Panc1 (cell line): ENCODE results near the gene SCEL. TPM values are rescaled to one million over a fixed set of nuclear protein-coding genes. Genes with fewer than 3 reads are reported as not detected.

Source experiments
- ATAC-seq: fragments of 200-7000 bp; cut with Tn5 transposase; 2 replicates; pipeline ENCODE4 v1.9.1; 2020; ENCODE audit warnings: mild to moderate bottlenecking, moderate library complexity
- BruUV-seq: library from RNA; stranded (reverse); fragments of 400-500 nt; replicated peaks from 2 replicates; lab custom pipeline; 2021; lab: Mats Ljungman, UMichigan
- CTCF ChIA-PET: fragments of 300-600 bp; sonication (Branson Sonifier 250); formaldehyde crosslinking; loops from one replicate; lab custom pipeline; 2022; ENCODE audit warnings: antibody characterized with exemption; lab: Charles Lee
- POLR2A ChIA-PET: fragments of 300-600 bp; sonication (Branson Sonifier 250); formaldehyde crosslinking; loops from one replicate; lab custom pipeline; 2022; ENCODE audit warnings: antibody characterized with exemption; lab: Charles Lee
- DNase-seq: peaks from one replicate; pipeline ENCODE4 v3.0.0-alpha.2; 2010; ENCODE audit warnings: low read depth, low spot score
- H3K27ac ChIP-seq: 2 replicates; pipeline ENCODE4 v1.5.1; 2011; ENCODE audit warnings: mild to moderate bottlenecking, low read length, inconsistent platforms
- H3K27me3 ChIP-seq: fragments of 200-500 bp; sonication (Bioruptor generic); 2 replicates; pipeline ENCODE4 v1.6.0; 2014; ENCODE audit warnings: low read length, inconsistent platforms; ENCODE audit not compliant: control insufficient read depth, insufficient read depth
- H3K36me3 ChIP-seq: fragments of 200-500 bp; sonication (Bioruptor generic); 2 replicates; pipeline ENCODE4 v1.5.1; 2014; ENCODE audit warnings: inconsistent platforms, mild to moderate bottlenecking, low read length, moderate library complexity; ENCODE audit not compliant: control insufficient read depth, insufficient read depth
- H3K4me1 ChIP-seq: 2 replicates; pipeline ENCODE4 v1.5.1; 2011; ENCODE audit warnings: inconsistent platforms, mild to moderate bottlenecking, low read length, moderate library complexity; ENCODE audit not compliant: control insufficient read depth, insufficient read depth
- H3K4me3 ChIP-seq, 2 experiments: 2 replicates each; pipeline ENCODE4 v1.5.1; 2011 to 2012; ENCODE audit warnings: low read depth in 2 of 2, low read length in 2 of 2, mild to moderate bottlenecking in 2 of 2, inconsistent platforms in 1 of 2, moderate library complexity in 1 of 2
- H3K9me3 ChIP-seq: fragments of 200-500 bp; sonication (Bioruptor generic); 2 replicates; pipeline ENCODE4 v1.5.1; 2014; ENCODE audit warnings: low read depth, mild to moderate bottlenecking, inconsistent platforms, low read length, moderate library complexity; ENCODE audit not compliant: control insufficient read depth, insufficient read depth
- POLR2AphosphoS5 ChIP-seq: IDR thresholded peaks from 2 replicates; pipeline ENCODE4 v1.6.1; 2012; ENCODE audit warnings: mild to moderate bottlenecking, low read depth, low read length, moderate library complexity
- SIN3A ChIP-seq: IDR thresholded peaks from 2 replicates; pipeline ENCODE4 v1.6.1; 2012; ENCODE audit warnings: low read depth, mild to moderate bottlenecking, low read length, moderate library complexity, borderline replicate concordance; ENCODE audit not compliant: insufficient read depth
- TCF7L2 ChIP-seq: IDR thresholded peaks from 2 replicates; pipeline ENCODE4 v1.6.1; 2011; ENCODE audit warnings: mild to moderate bottlenecking, low read depth, low read length, inconsistent platforms
- in situ Hi-C: cut with HindIII; loops from 2 replicates; pipeline ENCODE4 v1.10.0; 2016; ENCODE audit warnings: low sequenced_read_pairs, low pct_unique_long_range_greater_than_20kb
- intact Hi-C: fragments of 100-400 bp; cut with micrococcal nuclease; formaldehyde crosslinking; loops from one replicate; pipeline ENCODE4 v1.10.0; 2022; ENCODE audit not compliant: unreplicated experiment
- total RNA-seq: library from RNA; stranded (reverse); gene quantifications from one replicate; pipeline ENCODE4 v1.2.1, GENCODE V29; 2021; ENCODE audit not compliant: unreplicated experiment
- TF ChIP-seq, protein P1 (sequence below): fragments of 450-650 bp; IDR thresholded peaks from 2 replicates; pipeline ENCODE4 v1.5.1; 2017; ENCODE audit warnings: mild to moderate bottlenecking
- TF ChIP-seq, protein P2 (sequence below), 2 experiments: IDR thresholded peaks; 2 replicates each; pipeline ENCODE4 v1.6.1; 2011 to 2012; ENCODE audit warnings: low read depth in 2 of 2, control low read depth in 1 of 2, low read length in 1 of 2, mild to moderate bottlenecking in 1 of 2, moderate library complexity in 1 of 2; ENCODE audit not compliant: insufficient read depth in 1 of 2

Gene SCEL
- total RNA-seq, 1 experiment from 2014 or later = not detected

DNA sequence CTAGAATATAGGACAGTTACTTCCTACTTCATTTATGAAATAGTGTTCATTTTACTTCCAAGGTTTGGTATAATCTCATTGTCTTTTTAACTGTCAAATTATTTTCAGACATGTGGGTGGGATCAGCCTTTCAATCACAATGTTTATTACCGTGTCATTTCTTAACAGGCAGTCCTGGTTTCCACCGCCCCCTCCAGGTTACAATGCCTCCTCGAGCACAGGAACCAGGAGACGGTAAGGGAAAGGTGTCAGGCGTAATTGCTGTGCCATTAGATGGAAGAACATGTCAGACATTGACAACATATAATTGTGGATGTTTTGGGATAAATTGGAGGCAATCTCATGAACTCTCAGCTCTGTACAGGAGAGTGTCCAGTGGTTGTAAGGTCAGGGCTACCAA, 36.5 kb downstream of the SCEL start:
- Histone ChIP-seq H3K27me3 (no peaks in the 10 kb centered on the region; the same call in 1 of the 2 replicates), H3K4me1 (no peaks in the 10 kb centered on the region), H3K9me3 (no peaks in the 10 kb centered on the region), H3K36me3 (no peaks in the 10 kb centered on the region), H3K4me3 (no peak overlapping the region), H3K27ac (no peak overlapping the region)
- BruUV-seq = no TSS peak
- CTCF ChIA-PET = no interaction called here
- no peak for ATAC-seq
- POLR2A ChIA-PET = no interaction called here
- DNase-seq = no peak
- in situ Hi-C loops (no loop called here), intact Hi-C loops (no loop called here)
- TF ChIP-seq, protein P1, sequence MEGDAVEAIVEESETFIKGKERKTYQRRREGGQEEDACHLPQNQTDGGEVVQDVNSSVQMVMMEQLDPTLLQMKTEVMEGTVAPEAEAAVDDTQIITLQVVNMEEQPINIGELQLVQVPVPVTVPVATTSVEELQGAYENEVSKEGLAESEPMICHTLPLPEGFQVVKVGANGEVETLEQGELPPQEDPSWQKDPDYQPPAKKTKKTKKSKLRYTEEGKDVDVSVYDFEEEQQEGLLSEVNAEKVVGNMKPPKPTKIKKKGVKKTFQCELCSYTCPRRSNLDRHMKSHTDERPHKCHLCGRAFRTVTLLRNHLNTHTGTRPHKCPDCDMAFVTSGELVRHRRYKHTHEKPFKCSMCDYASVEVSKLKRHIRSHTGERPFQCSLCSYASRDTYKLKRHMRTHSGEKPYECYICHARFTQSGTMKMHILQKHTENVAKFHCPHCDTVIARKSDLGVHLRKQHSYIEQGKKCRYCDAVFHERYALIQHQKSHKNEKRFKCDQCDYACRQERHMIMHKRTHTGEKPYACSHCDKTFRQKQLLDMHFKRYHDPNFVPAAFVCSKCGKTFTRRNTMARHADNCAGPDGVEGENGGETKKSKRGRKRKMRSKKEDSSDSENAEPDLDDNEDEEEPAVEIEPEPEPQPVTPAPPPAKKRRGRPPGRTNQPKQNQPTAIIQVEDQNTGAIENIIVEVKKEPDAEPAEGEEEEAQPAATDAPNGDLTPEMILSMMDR = no peak
- TF ChIP-seq TCF7L2 (no peak), POLR2AphosphoS5 (no peak), SIN3A (no peak)
- TF ChIP-seq, protein P2, sequence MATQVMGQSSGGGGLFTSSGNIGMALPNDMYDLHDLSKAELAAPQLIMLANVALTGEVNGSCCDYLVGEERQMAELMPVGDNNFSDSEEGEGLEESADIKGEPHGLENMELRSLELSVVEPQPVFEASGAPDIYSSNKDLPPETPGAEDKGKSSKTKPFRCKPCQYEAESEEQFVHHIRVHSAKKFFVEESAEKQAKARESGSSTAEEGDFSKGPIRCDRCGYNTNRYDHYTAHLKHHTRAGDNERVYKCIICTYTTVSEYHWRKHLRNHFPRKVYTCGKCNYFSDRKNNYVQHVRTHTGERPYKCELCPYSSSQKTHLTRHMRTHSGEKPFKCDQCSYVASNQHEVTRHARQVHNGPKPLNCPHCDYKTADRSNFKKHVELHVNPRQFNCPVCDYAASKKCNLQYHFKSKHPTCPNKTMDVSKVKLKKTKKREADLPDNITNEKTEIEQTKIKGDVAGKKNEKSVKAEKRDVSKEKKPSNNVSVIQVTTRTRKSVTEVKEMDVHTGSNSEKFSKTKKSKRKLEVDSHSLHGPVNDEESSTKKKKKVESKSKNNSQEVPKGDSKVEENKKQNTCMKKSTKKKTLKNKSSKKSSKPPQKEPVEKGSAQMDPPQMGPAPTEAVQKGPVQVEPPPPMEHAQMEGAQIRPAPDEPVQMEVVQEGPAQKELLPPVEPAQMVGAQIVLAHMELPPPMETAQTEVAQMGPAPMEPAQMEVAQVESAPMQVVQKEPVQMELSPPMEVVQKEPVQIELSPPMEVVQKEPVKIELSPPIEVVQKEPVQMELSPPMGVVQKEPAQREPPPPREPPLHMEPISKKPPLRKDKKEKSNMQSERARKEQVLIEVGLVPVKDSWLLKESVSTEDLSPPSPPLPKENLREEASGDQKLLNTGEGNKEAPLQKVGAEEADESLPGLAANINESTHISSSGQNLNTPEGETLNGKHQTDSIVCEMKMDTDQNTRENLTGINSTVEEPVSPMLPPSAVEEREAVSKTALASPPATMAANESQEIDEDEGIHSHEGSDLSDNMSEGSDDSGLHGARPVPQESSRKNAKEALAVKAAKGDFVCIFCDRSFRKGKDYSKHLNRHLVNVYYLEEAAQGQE (IDR thresholded peaks at IDR 0.05; ENCODE audit: insufficient read depth in 1 of 2, low read depth in 2 of 2, low read length in 1 of 2) = no peak

DNA sequence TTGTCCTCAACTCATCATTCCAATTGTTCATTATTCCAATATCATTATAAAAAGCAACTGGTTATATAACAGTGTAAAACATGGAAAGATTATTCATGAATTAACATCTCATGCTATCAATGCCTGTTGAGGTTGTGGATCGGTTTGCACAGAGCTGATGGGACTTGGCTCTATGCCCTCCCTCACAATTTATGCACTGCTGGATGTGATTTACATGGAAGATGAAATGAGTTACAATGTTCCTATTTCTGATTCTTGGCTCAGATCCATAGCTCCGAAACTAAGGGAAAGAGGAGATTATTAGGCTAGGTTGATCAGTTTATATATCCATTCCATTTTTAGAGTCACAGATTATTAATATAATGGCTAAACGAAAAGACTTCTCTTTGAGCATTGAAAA, 38.6 kb downstream of the SCEL start:
- in situ Hi-C loops (no loop called here), intact Hi-C loops (no loop called here)
- no TSS peak for BruUV-seq
- Histone ChIP-seq H3K27me3 (no peaks in the 10 kb centered on the region; the same call in 1 of the 2 replicates), H3K27ac (no peak overlapping the region), H3K4me3 (no peak overlapping the region), H3K4me1 (no peaks in the 10 kb centered on the region), H3K9me3 (no peaks in the 10 kb centered on the region), H3K36me3 (no peaks in the 10 kb centered on the region)
- CTCF ChIA-PET = no interaction called here
- TF ChIP-seq, protein P1 = no peak
- TF ChIP-seq TCF7L2 (no peak), POLR2AphosphoS5 (no peak), SIN3A (no peak)
- TF ChIP-seq, protein P2 (IDR thresholded peaks at IDR 0.05; ENCODE audit: insufficient read depth in 1 of 2, low read depth in 2 of 2, low read length in 1 of 2) = no peak
- DNase-seq (no peak), ATAC-seq (no peak)
- POLR2A ChIA-PET = no interaction called here
